Gastroesophageal sphincter (tissue), 3 donors: ENCODE data around the gene TTC8.

ENCODE experiments used
- CTCF ChIP-seq, 4 experiments: fragments of 200-600 bp in 2 of 4; fragments of 450-650 bp in 2 of 4; sonication (generic) in 1 of 4; IDR thresholded peaks; one replicate each; pipeline ENCODE4 v1.5.1; 2017 to 2019; ENCODE audit warnings: antibody characterized with exemption in 4 of 4, mild to moderate bottlenecking in 2 of 4, moderate library complexity in 2 of 4
- EP300 ChIP-seq: sonication (generic); formaldehyde crosslinking; IDR thresholded peaks from one replicate; pipeline ENCODE4 v1.6.1; 2017; ENCODE audit warnings: antibody characterized with exemption, mild to moderate bottlenecking
- POLR2A ChIP-seq, 2 donors: fragments of 450-650 bp; IDR thresholded peaks; one replicate each; pipeline ENCODE4 v1.6.1; 2017; ENCODE audit warnings: antibody characterized with exemption in 2 of 2, mild to moderate bottlenecking in 2 of 2, moderate library complexity in 1 of 2

GRCh38 chr14:88798156-88798555 lies 26.3 kb upstream of the TTC8 start:
- TF ChIP-seq CTCF (IDR thresholded peaks at IDR 0.05) (no peak), EP300 (no peak), POLR2A (IDR thresholded peaks at IDR 0.05) (no peak)
